Inflammatory macrophage treated with lipopolysaccharide for 1 hour (primary cell): ENCODE results near the gene PIGL.
"Not testable (repeated sequence)": the region's sequence is repeated elsewhere in the genome, so short reads cannot be mapped to it uniquely, and the experiment has no call there.

ENCODE experiments used
- DNase-seq, 2 donors: peaks; one replicate each; pipeline ENCODE4 v3.0.0-alpha.2; 2020 to 2022

PIGL gene

GRCh38 chr17:16217002-16217635 lies at the start of gene PIGL:
Gene PIGL, plus strand, starts transcription at chr17:16217210. Its CDS starts 17 bp downstream, at chr17:16217227.
- DNase-seq, result peak; percentile 89 to 98

- no peak for DNase-seq
Measured at GRCh38 chr17:16171613-16172012, 45.4 kb upstream of the PIGL start.

GRCh38 chr17:16178836-16179235 lies 38.2 kb upstream of the PIGL start:
- no peak for DNase-seq

- no peak for DNase-seq
Measured at GRCh38 chr17:16181581-16181980, 35.4 kb upstream of the PIGL start.

GRCh38 chr17:16187642-16188041 lies 29.4 kb upstream of the PIGL start:
- DNase-seq, result no peak

- no peak for DNase-seq
Measured at GRCh38 chr17:16189791-16190348, 27.1 kb upstream of the PIGL start.

- no peak for DNase-seq
Measured at GRCh38 chr17:16190703-16191360, 26.2 kb upstream of the PIGL start.

- DNase-seq, result no peak
Measured at GRCh38 chr17:16191604-16192003, 25.4 kb upstream of the PIGL start.

GRCh38 chr17:16194307-16194835 lies 22.6 kb upstream of the PIGL start:
- not testable (repeated sequence) for DNase-seq

GRCh38 chr17:16197276-16197675 lies 19.7 kb upstream of the PIGL start:
- DNase-seq, result no peak

- DNase-seq, result peak; percentile 28 to 35
Measured at GRCh38 chr17:16199093-16199492, 17.9 kb upstream of the PIGL start.

- DNase-seq, result not testable (repeated sequence)
Measured at GRCh38 chr17:16201693-16202131, 15.3 kb upstream of the PIGL start.

- DNase-seq, result not testable (repeated sequence)
Measured at GRCh38 chr17:16202554-16203500, 14.2 kb upstream of the PIGL start.

GRCh38 chr17:16204763-16205162 lies 12.2 kb upstream of the PIGL start:
- DNase-seq, result not testable (repeated sequence)

- no peak for DNase-seq
Measured at GRCh38 chr17:16211590-16211989, 5.4 kb upstream of the PIGL start.

- DNase-seq, result no peak
Measured at GRCh38 chr17:16212793-16213192, 4.2 kb upstream of the PIGL start.

GRCh38 chr17:16214190-16215001 lies 2.6 kb upstream of the PIGL start:
- DNase-seq, result no peak

- peak; percentile 35 to 44 for DNase-seq
Measured at GRCh38 chr17:16215002-16215272, 2.1 kb upstream of the PIGL start.

GRCh38 chr17:16215273-16215964 lies 1.6 kb upstream of the PIGL start, which contains the start of gene NCOR1:
Gene NCOR1, minus strand, starts transcription at chr17:16215534. Its CDS starts 20,965 bp downstream, at chr17:16194569.
- DNase-seq, result peak; percentile 89 to 93

GRCh38 chr17:16215965-16216316 lies 1.1 kb upstream of the PIGL start:
- no peak for DNase-seq

GRCh38 chr17:16216341-16217001 lies 539 bp upstream of the PIGL start:
- DNase-seq, result not testable (repeated sequence)
